Spleen (tissue), 7 donors: ENCODE results near the gene CD8B2.

Experiments
- CTCF ChIP-seq, 11 experiments: fragments of 200-600 bp in 7 of 11; fragments of 450-650 bp in 4 of 11; sonication (generic) in 4 of 11; IDR thresholded peaks in 8 of 11; conservative IDR thresholded peaks in 3 of 11; 1 replicate in 7 of 11; 2 replicates in 4 of 11; pipeline versions ENCODE4 v1.4.0 to v1.8.0; 2016 to 2021; ENCODE audit warnings: antibody characterized with exemption in 11 of 11, inconsistent platforms in 4 of 11, mild to moderate bottlenecking in 1 of 11
- POLR2AphosphoS5 ChIP-seq, 3 donors: sonication (generic); formaldehyde crosslinking; IDR thresholded peaks; one replicate each; pipeline ENCODE4 v1.5.1; 2017; ENCODE audit warnings: antibody characterized with exemption in 3 of 3
- donor health status: DM: no; HTN: no; CAD: no; lungs with moderate emphysema.
- donor health status: DM: no; HTN: no; CAD: no.
- donor health status: DM: no; HTN: no; CAD: no.

GRCh38 chr2:106566050-106566449 lies 78.9 kb downstream of the CD8B2 start:
- TF ChIP-seq CTCF (IDR thresholded peaks at IDR 0.05 in 8 of 11, conservative IDR thresholded peaks at IDR 0.05 in 3 of 11) (no peak), POLR2AphosphoS5 (IDR thresholded peaks at IDR 0.05) (no peak)
